Aorta (tissue), 5 donors: Measurements from ENCODE around the gene CPNE7. TPM values are rescaled to one million over a fixed set of nuclear protein-coding genes. Genes with fewer than 3 reads are reported as not detected.

Experiments
- ATAC-seq: fragments of 200-7000 bp; cut with Tn5 transposase; one replicate; pipeline ENCODE4 v1.9.1; 2022; ENCODE audit warnings: moderate library complexity; ENCODE audit not compliant: low FRiP score
- DNase-seq, 2 donors: peaks; one replicate each; pipeline ENCODE4 v3.0.0-alpha.2; 2020
- H3K27ac ChIP-seq, 2 donors: one replicate each; pipeline ENCODE4 v1.5.1; 2013; ENCODE audit warnings: low read length in 2 of 2, mild to moderate bottlenecking in 2 of 2, moderate library complexity in 2 of 2, control low read depth in 1 of 2, inconsistent platforms in 1 of 2, low read depth in 1 of 2
- H3K27me3 ChIP-seq, 2 donors: one replicate each; pipeline ENCODE4 v1.6.1; 2013; ENCODE audit warnings: control low read depth in 1 of 2, low read length in 1 of 2, mild to moderate bottlenecking in 1 of 2, moderate library complexity in 1 of 2; ENCODE audit not compliant: insufficient read depth in 2 of 2, control insufficient read depth in 1 of 2
- H3K36me3 ChIP-seq, 2 donors: one replicate each; pipeline ENCODE4 v1.6.1; 2013; ENCODE audit warnings: control low read depth in 1 of 2, low read length in 1 of 2, mild to moderate bottlenecking in 1 of 2; ENCODE audit not compliant: insufficient read depth in 2 of 2, control insufficient read depth in 1 of 2
- H3K4me1 ChIP-seq, 2 donors: one replicate each; pipeline ENCODE4 v1.6.1; 2013; ENCODE audit warnings: low read length in 2 of 2, control low read depth in 1 of 2, mild to moderate bottlenecking in 1 of 2, moderate library complexity in 1 of 2; ENCODE audit not compliant: insufficient read depth in 2 of 2, control insufficient read depth in 1 of 2
- H3K4me3 ChIP-seq, 2 donors: one replicate each; pipeline ENCODE4 v1.5.1; 2013; ENCODE audit warnings: low read length in 2 of 2, control low read depth in 1 of 2, mild to moderate bottlenecking in 1 of 2
- H3K9me3 ChIP-seq: one replicate; pipeline ENCODE4 v1.6.1; 2013; ENCODE audit warnings: mild to moderate bottlenecking, low read length; ENCODE audit not compliant: control insufficient read depth
- WGBS, 2 donors: extraction: QIAGEN DNeasy Blood & Tissue Kit; methylation state at CpG; one replicate each; pipeline ENCODE4 v1.1.7; 2013; 5-methylcytosine and 5-hydroxymethylcytosine counted together
- intact Hi-C, 2 donors: fragments of 100-400 bp; cut with DNase I; formaldehyde crosslinking; loops; one replicate each; pipeline versions ENCODE4 v1.14.2 to v1.15.0; 2022
- polyA plus RNA-seq, 2 donors: library from polyadenylated mRNA; stranded (reverse); fragments of 200-250 nt; gene quantifications; one replicate each; pipeline ENCODE4 v1.2.3, GENCODE V29; 2013
- total RNA-seq, 2 donors: library from RNA; stranded (reverse); fragmentation: NEBNext Ultra II Directional; extraction: Animal tissue kit (Norgen Biotek cat#: 25700); gene quantifications; one replicate each; pipeline ENCODE4 v1.2.1, GENCODE V29; 2021
- donor health status: healthy with polysubstance abuse.
- donor health status: Bipolar disorder and iron deficiency.
- donor health status: DM: no; HTN: no; CAD: no.
- donor health status: DM: no; HTN: no; CAD: no.
- donor health status: DM: yes; HTN: yes; CAD: no.

The CPNE7 gene
- total and polyA plus RNA-seq, 4 donors, result 0.13 to 0.69 (median 0.39) TPM

DNA sequence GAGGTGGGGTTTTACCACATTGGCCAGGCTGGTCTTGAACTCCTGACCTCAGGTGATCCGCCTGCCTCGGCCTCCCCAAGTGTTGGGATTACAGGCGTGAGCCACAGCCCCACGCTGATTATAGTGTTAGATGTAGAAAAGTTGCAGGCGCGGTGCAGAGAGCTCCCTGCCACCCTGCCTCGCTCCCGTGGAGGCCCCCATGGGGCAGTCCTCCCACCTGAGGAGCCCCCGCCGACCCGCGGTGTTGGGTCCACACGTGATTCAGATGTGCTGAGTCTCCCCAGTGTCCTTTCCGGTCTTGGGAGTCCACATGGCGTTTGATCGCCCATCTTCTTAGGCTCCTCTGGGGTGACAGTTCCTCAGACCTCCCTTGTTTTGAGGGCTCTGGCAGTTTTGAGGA is 20.3 kb upstream of the CPNE7 start:
- Histone ChIP-seq H3K27me3 (no peaks in the 10 kb centered on the region), H3K4me3 (no peak overlapping the region), H3K9me3 (no peaks in the 10 kb centered on the region), H3K27ac (no peak overlapping the region), H3K4me1 (no peaks in the 10 kb centered on the region), H3K36me3 (peaks cover 0 to 7% of the 10 kb centered on the region in 2 donors)
- intact Hi-C loops, result loop anchor here (5.0 kb wide), 1 partner anchor 223 kb away; no protein-coding TSS in a partner anchor
- 93 to 94% methylated on average over 16 of the region's 16 CpGs for WGBS, 2 donors
- ATAC-seq (no peak), DNase-seq (no peak)

DNA sequence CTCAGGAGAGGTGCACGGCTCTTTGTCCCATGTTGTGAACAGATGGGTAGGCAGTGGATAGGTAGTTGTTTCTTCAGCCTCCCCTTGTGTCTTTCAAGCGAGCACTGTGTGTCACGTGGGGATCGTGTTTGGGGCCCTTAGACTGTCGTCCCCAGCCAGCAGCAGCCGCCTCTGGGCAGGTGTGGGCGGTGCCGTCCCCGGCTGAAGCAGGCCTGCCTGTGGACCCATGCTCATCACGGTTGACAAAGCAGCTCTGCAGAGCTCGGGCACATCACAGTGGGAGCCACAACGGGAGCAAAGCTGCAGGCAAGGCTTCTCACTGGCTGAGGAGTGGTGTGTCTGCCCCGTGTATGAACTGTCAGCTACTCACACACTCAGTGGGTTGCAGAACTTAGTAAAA is 19.8 kb upstream of the CPNE7 start:
- Histone ChIP-seq H3K27ac (no peak overlapping the region), H3K4me3 (no peak overlapping the region), H3K36me3 (peaks cover 0 to 7% of the 10 kb centered on the region in 2 donors), H3K4me1 (no peaks in the 10 kb centered on the region), H3K9me3 (no peaks in the 10 kb centered on the region), H3K27me3 (no peaks in the 10 kb centered on the region)
- intact Hi-C loops, result loop anchor here (5.0 kb wide), 1 partner anchor 223 kb away; no protein-coding TSS in a partner anchor
- ATAC-seq, result no peak
- DNase-seq, result no peak
- WGBS, 2 donors, result 86 to 87% methylated on average over 13 of the region's 13 CpGs

DNA sequence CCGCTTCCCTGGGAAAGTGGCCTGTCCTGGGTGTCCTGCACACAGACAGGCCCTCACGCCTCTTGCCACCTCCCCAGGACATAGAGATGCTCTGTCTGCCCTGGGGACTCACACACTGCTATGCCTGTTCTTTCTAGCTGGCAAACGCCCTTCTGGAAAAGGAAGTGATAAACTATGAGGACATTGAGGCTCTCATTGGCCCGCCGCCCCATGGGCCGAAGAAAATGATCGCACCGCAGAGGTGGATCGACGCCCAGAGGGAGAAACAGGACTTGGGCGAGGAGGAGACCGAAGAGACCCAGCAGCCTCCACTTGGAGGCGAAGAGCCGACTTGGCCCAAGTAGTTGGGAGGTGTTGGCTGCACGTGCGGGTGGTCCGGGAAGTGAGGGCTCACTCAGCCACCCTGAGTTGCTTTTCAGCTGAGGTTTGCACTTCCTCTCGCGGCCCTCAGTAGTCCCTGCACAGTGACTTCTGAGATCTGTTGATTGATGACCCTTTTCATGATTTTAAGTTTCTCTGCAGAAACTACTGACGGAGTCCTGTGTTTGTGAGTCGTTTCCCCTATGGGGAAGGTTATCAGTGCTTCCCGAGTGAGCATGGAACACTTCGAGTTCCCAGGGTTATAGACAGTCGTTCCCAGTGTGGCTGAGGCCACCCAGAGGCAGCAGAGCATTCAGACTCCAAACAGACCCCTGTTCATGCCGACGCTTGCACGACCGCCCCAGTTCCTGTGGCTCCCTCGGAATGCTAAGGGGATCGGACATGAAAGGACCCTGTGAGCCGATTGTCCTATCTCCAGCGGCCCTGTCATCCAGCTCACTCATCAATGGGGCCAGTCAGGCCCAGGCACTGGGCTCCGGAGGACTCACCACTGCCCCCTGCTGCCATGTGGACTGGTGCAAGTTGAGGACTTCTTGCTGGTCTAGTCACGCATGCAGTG is 18.5 kb upstream of the CPNE7 start:
- no peak for ATAC-seq
- intact Hi-C loops, result loop anchor here (5.0 kb wide), 1 partner anchor 225 kb away; no protein-coding TSS in a partner anchor

DNA sequence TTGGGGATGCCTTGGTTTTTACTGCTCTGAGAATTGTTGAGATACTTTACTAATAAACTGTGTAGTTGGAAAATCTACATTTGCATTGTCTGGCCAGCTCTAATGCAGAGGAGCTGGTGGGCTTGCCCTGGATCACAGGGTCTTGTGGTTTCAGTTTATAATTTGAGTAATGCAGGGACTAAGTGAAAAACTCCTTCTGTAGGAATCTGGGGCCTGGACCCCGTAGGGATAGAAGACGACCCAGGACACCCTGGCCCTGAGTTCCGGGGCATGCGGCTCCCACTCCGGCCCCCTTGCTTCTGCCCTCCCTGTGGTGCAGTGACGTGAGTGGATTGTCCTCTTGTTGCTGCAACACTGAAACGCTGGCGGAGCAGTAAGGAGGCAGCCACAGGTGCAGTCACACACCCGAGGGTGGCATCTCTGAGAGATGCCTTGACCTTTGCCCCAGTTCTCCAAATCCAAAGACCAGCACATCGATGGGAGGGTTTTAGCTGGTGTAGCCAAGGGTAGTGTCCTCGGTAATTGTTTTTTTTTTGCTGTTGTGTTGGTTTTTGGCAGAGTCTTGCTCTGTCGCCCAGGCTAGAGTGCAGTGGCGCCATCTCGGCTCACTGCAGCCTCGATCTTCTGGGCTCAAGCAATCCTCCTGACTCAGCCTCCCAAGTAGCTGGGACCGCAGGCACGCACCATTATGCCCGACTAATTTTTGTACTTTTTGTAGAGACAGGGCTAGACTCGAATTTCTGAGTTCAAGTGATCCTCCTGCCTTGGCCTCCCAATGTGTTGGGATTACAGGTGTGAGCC is 17.7 kb upstream of the CPNE7 start:
- WGBS, 2 donors, result 89% methylated on average over 19 of the region's 19 CpGs
- ATAC-seq (no peak), DNase-seq (no peak)
- H3K27me3 ChIP-seq, result no peaks in the 10 kb centered on the region
- intact Hi-C loops, result loop anchor here (5.0 kb wide), 1 partner anchor 226 kb away; no protein-coding TSS in a partner anchor
- H3K27ac ChIP-seq, result no peak overlapping the region
- no peaks in the 10 kb centered on the region for H3K9me3 ChIP-seq
- no peaks in the 10 kb centered on the region for H3K4me1 ChIP-seq
- H3K36me3 ChIP-seq, result peaks cover 0 to 10% of the 10 kb centered on the region in 2 donors
- H3K4me3 ChIP-seq, result no peak overlapping the region

More for the DNA sequence above, 18.5 kb upstream of the CPNE7 start:
- peaks cover 0 to 5% of the 10 kb centered on the region in 2 donors for H3K36me3 ChIP-seq
- no peak overlapping the region for H3K27ac ChIP-seq
- no peaks in the 10 kb centered on the region for H3K9me3 ChIP-seq
- no peaks in the 10 kb centered on the region for H3K4me1 ChIP-seq
- H3K4me3 ChIP-seq, result no peak overlapping the region
- peak; percentile 89 to 94 for DNase-seq
- no peaks in the 10 kb centered on the region for H3K27me3 ChIP-seq
- 59% methylated on average over 34 of the region's 34 CpGs for WGBS, 2 donors

DNA sequence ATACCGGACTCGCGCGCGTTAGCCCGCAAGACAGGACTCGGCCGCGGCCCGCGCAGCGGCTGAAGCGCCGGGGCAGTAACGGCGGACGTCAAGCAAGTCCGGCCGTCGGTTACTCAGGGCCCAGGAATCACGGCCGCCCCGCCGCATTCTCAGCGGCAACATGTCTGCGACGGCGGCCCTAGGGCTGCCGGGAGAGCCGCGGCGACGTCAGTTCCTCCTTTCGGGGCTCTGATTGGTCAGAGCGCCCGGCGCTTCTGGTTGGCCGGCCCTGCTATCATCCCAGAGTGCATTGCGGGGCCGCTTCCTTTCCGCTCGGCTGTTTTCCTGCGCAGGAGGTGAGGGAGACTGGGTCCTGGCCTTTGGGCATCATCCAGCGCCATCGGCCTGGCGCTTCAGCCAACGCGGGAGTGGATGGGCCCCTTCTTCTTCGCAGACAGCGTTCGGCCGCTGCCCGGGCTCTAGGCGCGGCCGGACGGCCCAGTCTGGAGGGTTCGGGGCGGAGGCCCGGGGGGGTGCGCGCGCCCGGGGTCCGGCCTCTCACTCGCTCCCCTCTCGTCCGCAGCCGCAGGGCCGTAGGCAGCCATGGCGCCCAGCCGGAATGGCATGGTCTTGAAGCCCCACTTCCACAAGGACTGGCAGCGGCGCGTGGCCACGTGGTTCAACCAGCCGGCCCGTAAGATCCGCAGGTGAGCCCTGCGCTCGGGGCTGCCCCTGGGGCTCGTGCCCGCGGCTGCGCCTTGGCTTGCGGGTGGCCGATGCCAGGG is 15.0 kb upstream of the CPNE7 start, which contains the start of gene RPL13:
RPL13 (plus strand) TSS at position 305 of the 764 bp plus-strand sequence; CDS start at position 583, 278 bp downstream.
- Histone ChIP-seq H3K4me1 (no peaks in the 10 kb centered on the region), H3K4me3 (peak within 1 kb of the TSS; percentile 78 to 80), H3K9me3 (no peaks in the 10 kb centered on the region), H3K27ac (peak within 1 kb of the TSS; percentile 83 to 88), H3K36me3 (peaks cover 0 to 15% of the 10 kb centered on the region in 2 donors), H3K27me3 (peaks cover 0 to under 1% of the 10 kb centered on the region in 2 donors)
- 0% methylated on average over 77 to 87 of the region's 87 CpGs for WGBS, 2 donors
- peak; percentile 98 for ATAC-seq
- peak; percentile 97 to 98 for DNase-seq
- intact Hi-C loops, result loop anchor here in 1 of 2 donors (10.0 kb wide), 1 partner anchor 316 kb away; no protein-coding TSS in a partner anchor

DNA sequence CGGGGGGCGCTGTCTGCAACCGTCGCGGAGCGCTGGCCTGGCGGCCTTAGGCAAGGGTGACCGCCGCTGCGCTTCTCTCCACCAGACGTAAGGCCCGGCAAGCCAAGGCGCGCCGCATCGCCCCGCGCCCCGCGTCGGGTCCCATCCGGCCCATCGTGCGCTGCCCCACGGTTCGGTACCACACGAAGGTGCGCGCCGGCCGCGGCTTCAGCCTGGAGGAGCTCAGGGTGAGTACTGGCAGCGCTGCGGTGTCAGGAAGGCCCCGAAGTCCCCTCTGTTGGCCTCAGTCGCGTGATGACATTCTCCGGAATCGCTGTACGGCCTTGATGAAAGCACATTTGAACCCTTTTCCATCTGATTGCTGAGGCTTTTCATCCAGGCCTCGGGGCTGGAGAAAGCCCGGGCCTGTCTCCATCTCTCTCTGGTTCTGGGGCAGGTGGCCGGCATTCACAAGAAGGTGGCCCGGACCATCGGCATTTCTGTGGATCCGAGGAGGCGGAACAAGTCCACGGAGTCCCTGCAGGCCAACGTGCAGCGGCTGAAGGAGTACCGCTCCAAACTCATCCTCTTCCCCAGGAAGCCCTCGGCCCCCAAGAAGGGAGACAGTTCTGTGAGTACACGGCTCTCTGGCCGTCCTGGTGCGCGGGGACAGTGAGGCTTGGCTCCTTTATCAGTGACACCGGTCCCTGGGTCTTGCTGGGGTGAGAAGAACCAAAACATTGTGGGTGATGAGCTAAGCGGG is 14.2 kb upstream of the CPNE7 start:
- peaks cover 0 to 2% of the 10 kb centered on the region in 2 donors for H3K27me3 ChIP-seq
- ATAC-seq, result peak; percentile 17
- H3K36me3 ChIP-seq, result peaks cover 0 to 13% of the 10 kb centered on the region in 2 donors
- intact Hi-C loops, result loop anchor here in 1 of 2 donors (10.0 kb wide), 1 partner anchor 317 kb away; no protein-coding TSS in a partner anchor
- no peaks in the 10 kb centered on the region for H3K9me3 ChIP-seq
- H3K4me3 ChIP-seq, result peak overlapping the region; percentile 38 to 45
- no peaks in the 10 kb centered on the region for H3K4me1 ChIP-seq
- H3K27ac ChIP-seq, result peak overlapping the region in 1 of 2 donors; percentile 10
- DNase-seq, result peak in 1 of 2 donors; percentile 83
- 7% methylated on average over 58 of the region's 58 CpGs for WGBS, 2 donors

DNA sequence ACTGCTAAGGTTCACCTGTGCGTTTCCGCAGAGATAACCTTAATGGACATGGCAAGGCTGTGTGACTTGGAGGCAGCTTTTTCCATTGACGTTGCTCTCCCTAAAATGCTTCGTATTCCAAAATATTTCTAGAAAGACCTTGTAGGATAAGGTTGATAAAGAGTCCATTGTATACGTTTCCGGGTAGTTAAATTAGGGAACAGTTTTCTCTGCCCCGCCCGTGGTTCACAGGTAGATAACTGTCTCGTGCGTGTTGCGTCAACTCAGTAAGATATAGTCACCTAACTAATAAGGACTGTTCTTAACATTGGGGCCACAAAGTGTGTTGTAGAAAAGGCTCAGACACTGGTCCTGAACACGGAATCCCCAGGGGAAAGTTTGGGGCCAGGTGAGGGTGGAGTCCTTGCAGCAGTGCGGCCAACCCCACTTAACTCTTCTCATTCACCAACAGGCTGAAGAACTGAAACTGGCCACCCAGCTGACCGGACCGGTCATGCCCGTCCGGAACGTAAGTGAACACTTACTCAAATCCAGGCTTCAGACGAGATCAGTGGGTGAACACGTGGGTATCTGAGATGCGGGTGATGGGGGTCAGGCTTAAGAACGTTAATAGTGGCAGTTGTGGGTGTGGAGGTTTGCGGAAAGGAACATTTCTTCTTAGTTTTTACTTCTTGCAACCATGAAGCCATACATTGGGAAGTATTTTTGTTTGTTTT is 13.5 kb upstream of the CPNE7 start:
- intact Hi-C loops, result loop anchor here in 1 of 2 donors (10.0 kb wide), 1 partner anchor 317 kb away; no protein-coding TSS in a partner anchor
- no peaks in the 10 kb centered on the region for H3K9me3 ChIP-seq
- no peak for ATAC-seq
- H3K27ac ChIP-seq, result no peak overlapping the region
- H3K4me3 ChIP-seq, result peak overlapping the region in 1 of 2 donors; percentile 38
- peaks cover 0 to 2% of the 10 kb centered on the region in 2 donors for H3K27me3 ChIP-seq
- 72 to 74% methylated on average over 23 of the region's 23 CpGs for WGBS, 2 donors
- peaks cover 0 to 13% of the 10 kb centered on the region in 2 donors for H3K36me3 ChIP-seq
- no peak for DNase-seq
- H3K4me1 ChIP-seq, result no peaks in the 10 kb centered on the region
